K562 (cell line): ENCODE data around the gene ST8SIA2.

ENCODE experiments used
- ARID4B ChIP-seq: sonication (generic); formaldehyde crosslinking; IDR thresholded peaks from 2 replicates; pipeline ENCODE4 v1.8.0; 2022; ENCODE audit warnings: mild to moderate bottlenecking, missing genetic modification reagents
- CEBPZ ChIP-seq: fragments of 150-350 bp; IDR thresholded peaks from 2 replicates; pipeline ENCODE4 v1.6.1; 2014; ENCODE audit warnings: low read depth, mild to moderate bottlenecking, low read length, borderline replicate concordance
- CREB1 ChIP-seq, 2 experiments: sonication (generic) in 1 of 2; formaldehyde crosslinking in 1 of 2; IDR thresholded peaks; 2 replicates each; pipeline versions ENCODE4 v1.6.1 to v1.8.0; 2012 to 2022; ENCODE audit warnings: inconsistent platforms in 1 of 2, mild to moderate bottlenecking in 1 of 2, missing genetic modification reagents in 1 of 2, moderate library complexity in 1 of 2
- CTCF ChIP-seq, 3 experiments: IDR thresholded peaks in 2 of 3; conservative IDR thresholded peaks in 1 of 3; 2 replicates each; pipeline ENCODE4 v1.5.1; 2011 to 2012; ENCODE audit warnings: low read length in 3 of 3, mild to moderate bottlenecking in 3 of 3, control low read depth in 2 of 3, improper control_type of control experiment in 1 of 3, inconsistent platforms in 1 of 3, low read depth in 1 of 3, mixed read lengths in 1 of 3, moderate library complexity in 1 of 3; ENCODE audit not compliant: insufficient read depth in 2 of 3
- CTCFL ChIP-seq: IDR thresholded peaks from 2 replicates; pipeline ENCODE4 v1.6.1; 2011; ENCODE audit warnings: borderline replicate concordance, low read depth, mild to moderate bottlenecking, moderate library complexity, low read length; ENCODE audit not compliant: insufficient read depth, poor library complexity, severe bottlenecking
- EHMT2 ChIP-seq: fragments of 450-650 bp; IDR thresholded peaks from 2 replicates; pipeline ENCODE4 v1.6.1; 2018; ENCODE audit warnings: antibody characterized with exemption
- MTA1 ChIP-seq: fragments of 450-650 bp; IDR thresholded peaks from 2 replicates; pipeline ENCODE4 v1.6.1; 2017; ENCODE audit warnings: borderline replicate concordance
- PATZ1 ChIP-seq: fragments of 250-450 bp; sonication (Bioruptor Pico); IDR thresholded peaks from 2 replicates; pipeline ENCODE4 v1.5.0; 2020; ENCODE audit warnings: mild to moderate bottlenecking, borderline replicate concordance
- POLR2A ChIP-seq: fragments of 450-650 bp; conservative IDR thresholded peaks from 2 replicates; pipeline ENCODE4 v1.6.1; 2016
- PRDM10 ChIP-seq: fragments of 450-650 bp; IDR thresholded peaks from 2 replicates; pipeline ENCODE4 v1.6.1; 2018; ENCODE audit not compliant: partially characterized antibody
- USF2 ChIP-seq: sonication (generic); formaldehyde crosslinking; IDR thresholded peaks from 2 replicates; pipeline ENCODE4 v1.5.0; 2020; ENCODE audit warnings: missing genetic modification reagents
- ZNF384 ChIP-seq: IDR thresholded peaks from 2 replicates; pipeline ENCODE4 v1.6.1; 2012; ENCODE audit warnings: low read depth, low read length, improper control_type of control experiment

GRCh38 chr15:92407321-92407720 is 13.6 kb downstream of the ST8SIA2 start:
- TF ChIP-seq PRDM10 (no peak), CREB1 (IDR thresholded peaks at IDR 0.05) (no peak), CREB1 (CRISPR knock-in tag; IDR thresholded peaks at IDR 0.05) (no peak), CTCFL (no peak), PATZ1 (CRISPR knock-in tag) (no peak), CEBPZ (no peak), EHMT2 (no peak), ZNF384 (no peak), ARID4B (CRISPR knock-in tag) (no peak), USF2 (CRISPR knock-in tag) (no peak), CTCF (IDR thresholded peaks at IDR 0.05 in 2 of 3, conservative IDR thresholded peaks at IDR 0.05 in 1 of 3; ENCODE audit: insufficient read depth in 2 of 3, low read depth in 1 of 3, low read length in 3 of 3) (no peak), MTA1 (no peak), POLR2A (no peak)
